ENCODE results near the gene MCM10.

Gene MCM10

GRCh38 chr10:13257621-13258140 lies 96.3 kb downstream of the MCM10 start:
- Histone ChIP-seq H3K27ac (ENCODE audit: low read length) (no peak overlapping the region), H2AFZ (ENCODE audit: low read depth, low read length) (no peak overlapping the region), H4K20me1 (ENCODE audit: insufficient read depth, low read length) (no peaks in the 10 kb centered on the region), H3K9me3 (ENCODE audit: insufficient read depth, low read length) (no peaks in the 10 kb centered on the region), H3K36me3 (replicated peaks; ENCODE audit: low read depth, low read length) (no peaks in the 10 kb centered on the region), H3K79me2 (ENCODE audit: low read length) (no peaks in the 10 kb centered on the region), H3K4me2 (ENCODE audit: low read length) (no peak overlapping the region), H3K4me3 (ENCODE audit: low read length) (no peak overlapping the region), H3K27me3 (ENCODE audit: low read depth, low read length) (0 out of 2 replicates have a peak, but pooled peaks cover 3% of the 10 kb centered on the region), H3K4me1 (ENCODE audit: low read length) (no peaks in the 10 kb centered on the region), H3K9ac (ENCODE audit: low read length) (no peak overlapping the region)
- TF ChIP-seq EZH2phosphoT487 (IDR thresholded peaks at IDR 0.05; ENCODE audit: low read depth), result no peak
- TF ChIP-seq, protein P1, sequence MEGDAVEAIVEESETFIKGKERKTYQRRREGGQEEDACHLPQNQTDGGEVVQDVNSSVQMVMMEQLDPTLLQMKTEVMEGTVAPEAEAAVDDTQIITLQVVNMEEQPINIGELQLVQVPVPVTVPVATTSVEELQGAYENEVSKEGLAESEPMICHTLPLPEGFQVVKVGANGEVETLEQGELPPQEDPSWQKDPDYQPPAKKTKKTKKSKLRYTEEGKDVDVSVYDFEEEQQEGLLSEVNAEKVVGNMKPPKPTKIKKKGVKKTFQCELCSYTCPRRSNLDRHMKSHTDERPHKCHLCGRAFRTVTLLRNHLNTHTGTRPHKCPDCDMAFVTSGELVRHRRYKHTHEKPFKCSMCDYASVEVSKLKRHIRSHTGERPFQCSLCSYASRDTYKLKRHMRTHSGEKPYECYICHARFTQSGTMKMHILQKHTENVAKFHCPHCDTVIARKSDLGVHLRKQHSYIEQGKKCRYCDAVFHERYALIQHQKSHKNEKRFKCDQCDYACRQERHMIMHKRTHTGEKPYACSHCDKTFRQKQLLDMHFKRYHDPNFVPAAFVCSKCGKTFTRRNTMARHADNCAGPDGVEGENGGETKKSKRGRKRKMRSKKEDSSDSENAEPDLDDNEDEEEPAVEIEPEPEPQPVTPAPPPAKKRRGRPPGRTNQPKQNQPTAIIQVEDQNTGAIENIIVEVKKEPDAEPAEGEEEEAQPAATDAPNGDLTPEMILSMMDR (IDR thresholded peaks at IDR 0.05; ENCODE audit: low read depth, low read length), result no peak
